Liver (tissue), 3 donors: Measurements from ENCODE around the gene SHMT2.

Experiments used
- EGR1 ChIP-seq, 2 donors: IDR thresholded peaks; 2 replicates each; pipeline ENCODE4 v1.6.1; 2016 to 2018; ENCODE audit warnings: antibody characterized with exemption in 2 of 2, low read depth in 2 of 2
- JUND ChIP-seq, 2 donors: IDR thresholded peaks; 2 replicates each; pipeline ENCODE4 v1.6.1; 2016; ENCODE audit warnings: antibody characterized with exemption in 2 of 2
- TF ChIP-seq, protein P1 (sequence below): fragments of 150-350 bp; IDR thresholded peaks from 2 replicates; pipeline ENCODE4 v1.5.1; 2017; ENCODE audit warnings: improper control_type of control experiment, low read depth, low read length; ENCODE audit not compliant: missing input control
- donor health status: healthy.
- donor health status: healthy.

- no peak for TF ChIP-seq EGR1 (IDR thresholded peaks at IDR 0.05; ENCODE audit: low read depth in 2 of 2)
- TF ChIP-seq, protein P1, sequence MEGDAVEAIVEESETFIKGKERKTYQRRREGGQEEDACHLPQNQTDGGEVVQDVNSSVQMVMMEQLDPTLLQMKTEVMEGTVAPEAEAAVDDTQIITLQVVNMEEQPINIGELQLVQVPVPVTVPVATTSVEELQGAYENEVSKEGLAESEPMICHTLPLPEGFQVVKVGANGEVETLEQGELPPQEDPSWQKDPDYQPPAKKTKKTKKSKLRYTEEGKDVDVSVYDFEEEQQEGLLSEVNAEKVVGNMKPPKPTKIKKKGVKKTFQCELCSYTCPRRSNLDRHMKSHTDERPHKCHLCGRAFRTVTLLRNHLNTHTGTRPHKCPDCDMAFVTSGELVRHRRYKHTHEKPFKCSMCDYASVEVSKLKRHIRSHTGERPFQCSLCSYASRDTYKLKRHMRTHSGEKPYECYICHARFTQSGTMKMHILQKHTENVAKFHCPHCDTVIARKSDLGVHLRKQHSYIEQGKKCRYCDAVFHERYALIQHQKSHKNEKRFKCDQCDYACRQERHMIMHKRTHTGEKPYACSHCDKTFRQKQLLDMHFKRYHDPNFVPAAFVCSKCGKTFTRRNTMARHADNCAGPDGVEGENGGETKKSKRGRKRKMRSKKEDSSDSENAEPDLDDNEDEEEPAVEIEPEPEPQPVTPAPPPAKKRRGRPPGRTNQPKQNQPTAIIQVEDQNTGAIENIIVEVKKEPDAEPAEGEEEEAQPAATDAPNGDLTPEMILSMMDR, result no peak
- no peak for TF ChIP-seq JUND (IDR thresholded peaks at IDR 0.05)
Observed at GRCh38 chr12:57237596-57237931, 8.1 kb downstream of the SHMT2 start.
